Fibroblast of pulmonary artery (primary cell): ENCODE results near the gene SH3GL1.

ENCODE experiments used
- DNase-seq: peaks from one replicate; pipeline ENCODE4 v3.0.0-alpha.2; 2010; ENCODE audit warnings: low read depth
- H3K4me3 ChIP-seq: replicated peaks from 2 replicates; pipeline ENCODE4 v1.5.1; 2011; ENCODE audit warnings: low read depth, mild to moderate bottlenecking, control low read depth, low read length, moderate library complexity
- CTCF ChIP-seq: IDR thresholded peaks from 2 replicates; pipeline ENCODE4 v1.5.1; 2011; ENCODE audit warnings: mild to moderate bottlenecking, control low read depth, low read length, inconsistent platforms; ENCODE audit errors: missing control alignments

SH3GL1 gene

GRCh38 chr19:4431296-4431695, 30.9 kb upstream of the SH3GL1 start:
- no peak for TF ChIP-seq CTCF
- no peak for DNase-seq
- no peak overlapping the region for H3K4me3 ChIP-seq

GRCh38 chr19:4430760-4431159, 30.4 kb upstream of the SH3GL1 start:
- no peak for TF ChIP-seq CTCF
- no peak for DNase-seq
- no peak overlapping the region for H3K4me3 ChIP-seq

- DNase-seq, result no peak
- H3K4me3 ChIP-seq, result no peak overlapping the region
- no peak for TF ChIP-seq CTCF
Measured at GRCh38 chr19:4429771-4430171, 29.4 kb upstream of the SH3GL1 start.

- TF ChIP-seq CTCF, result no peak
- H3K4me3 ChIP-seq, result no peak overlapping the region
- DNase-seq, result no peak
Measured at GRCh38 chr19:4429256-4429655, 28.9 kb upstream of the SH3GL1 start.

- no peak overlapping the region for H3K4me3 ChIP-seq
- no peak for DNase-seq
- no peak for TF ChIP-seq CTCF
Measured at GRCh38 chr19:4428326-4428975, 28.1 kb upstream of the SH3GL1 start.

- H3K4me3 ChIP-seq, result no peak overlapping the region
- peak; percentile 74 for DNase-seq
- TF ChIP-seq CTCF, result no peak
Measured at GRCh38 chr19:4425537-4425936, 25.2 kb upstream of the SH3GL1 start.

GRCh38 chr19:4423416-4424126, 23.2 kb upstream of the SH3GL1 start:
- no peak for TF ChIP-seq CTCF

More at GRCh38 chr19:4423416-4424126, 23.2 kb upstream of the SH3GL1 start:
- DNase-seq, result no peak
- no peak overlapping the region for H3K4me3 ChIP-seq
